HepG2 (cell line): ENCODE data around the gene ZNF331. TPM values are rescaled to one million over a fixed set of nuclear protein-coding genes. Genes with fewer than 3 reads are reported as not detected.
A peak's percentile ranks its signal among the peaks of the same experiment; 100 is the strongest.

Source experiments
- ATAC-seq: fragments of 200-7000 bp; cut with Tn5 transposase; 3 replicates; pipeline ENCODE4 v1.9.1; 2020; ENCODE audit warnings: mild to moderate bottlenecking, moderate library complexity
- BruUV-seq: library from RNA; stranded (reverse); fragments of 400-500 nt; replicated peaks from 2 replicates; lab custom pipeline; 2021; lab: Mats Ljungman, UMichigan
- CTCF ChIA-PET: fragments of 300-600 bp; formaldehyde crosslinking; extraction: SDS; loops from one replicate; lab custom pipeline; 2021; ENCODE audit warnings: low total read pairs, inconsistent platforms, low intra/inter-chr PET ratio; lab: Yijun Ruan, JAX
- POLR2A ChIA-PET: fragments of 350-600 bp; sonication (Branson Sonifier 250); formaldehyde crosslinking; loops from one replicate; lab custom pipeline; 2020; ENCODE audit warnings: antibody characterized with exemption, inconsistent platforms; lab: Yijun Ruan, JAX
- DNase-seq: peaks from one replicate; pipeline ENCODE4 v3.0.0-alpha.2; 2015; ENCODE audit warnings: low spot score
- FAIRE-seq: peaks from 3 replicates; lab custom pipeline; 2011; peaks lifted over from hg19 to GRCh38; lab: Jason Lieb, UNC
- H2AFZ ChIP-seq: one replicate; pipeline ENCODE4 v1.6.1; 2011; ENCODE audit warnings: low read length, inconsistent platforms
- H3K27ac ChIP-seq: fragments of 300-600 bp; 3 replicates; pipeline ENCODE4 v1.8.0; 2011; ENCODE audit warnings: mixed run types, mild to moderate bottlenecking, mixed read lengths, low read length, inconsistent platforms; ENCODE audit not compliant: insufficient read depth; ENCODE audit errors: extremely low read length
- H3K27me3 ChIP-seq, 2 experiments: fragments of 200-600 bp in 1 of 2; 2 replicates in 1 of 2; 3 replicates in 1 of 2; pipeline versions ENCODE4 v1.6.0 to v1.8.0; 2011; ENCODE audit warnings: low read length in 2 of 2, mild to moderate bottlenecking in 2 of 2, moderate library complexity in 2 of 2, inconsistent platforms in 1 of 2; ENCODE audit not compliant: insufficient read depth in 2 of 2, control insufficient read depth in 1 of 2
- H3K36me3 ChIP-seq, 2 experiments: fragments of 200-600 bp in 1 of 2; replicated peaks in 1 of 2; 2 replicates in 1 of 2; 3 replicates in 1 of 2; pipeline versions ENCODE4 v1.5.1 to v1.8.0; 2011; ENCODE audit warnings: low read length in 2 of 2, inconsistent platforms in 1 of 2; ENCODE audit not compliant: insufficient read depth in 2 of 2, control insufficient read depth in 1 of 2
- H3K4me1 ChIP-seq: 2 replicates; pipeline ENCODE4 v1.5.1; 2012; ENCODE audit warnings: low read length, inconsistent platforms; ENCODE audit not compliant: insufficient read depth
- H3K4me2 ChIP-seq: 2 replicates; pipeline ENCODE4 v1.6.0; 2011; ENCODE audit warnings: low read depth, low read length, inconsistent platforms
- H3K4me3 ChIP-seq, 3 experiments: fragments of 200-600 bp in 1 of 3; sonication (generic), shearing (Covaris generic) in 1 of 3; replicated peaks in 1 of 3; 2 replicates each; pipeline ENCODE4 v1.5.1; 2011 to 2016; ENCODE audit warnings: low read length in 3 of 3, inconsistent platforms in 2 of 3, low read depth in 2 of 3, mild to moderate bottlenecking in 2 of 3, control low read depth in 1 of 3, mixed read lengths in 1 of 3; ENCODE audit not compliant: insufficient read depth in 1 of 3
- H3K79me2 ChIP-seq: one replicate; pipeline ENCODE4 v1.6.1; 2011; ENCODE audit warnings: low read length, inconsistent platforms; ENCODE audit not compliant: insufficient read depth
- H3K9ac ChIP-seq: 2 replicates; pipeline ENCODE4 v1.6.0; 2011; ENCODE audit warnings: mild to moderate bottlenecking, low read depth, low read length, inconsistent platforms; ENCODE audit not compliant: insufficient read depth
- H3K9me3 ChIP-seq: 2 replicates; pipeline ENCODE4 v1.5.1; 2012; ENCODE audit warnings: mild to moderate bottlenecking, low read length
- H4K20me1 ChIP-seq: 2 replicates; pipeline ENCODE4 v1.6.0; 2011; ENCODE audit warnings: inconsistent platforms, mild to moderate bottlenecking, low read length, moderate library complexity; ENCODE audit not compliant: insufficient read depth
- DMAP1 ChIP-seq: IDR thresholded peaks from 2 replicates; pipeline ENCODE4 v1.6.1; 2016
- EEA1 ChIP-seq: sonication (generic); formaldehyde crosslinking; IDR thresholded peaks from 2 replicates; pipeline ENCODE4 v1.5.1; 2020; ENCODE audit warnings: mild to moderate bottlenecking, missing genetic modification reagents, borderline replicate concordance
- GFI1 ChIP-seq: sonication (generic); formaldehyde crosslinking; IDR thresholded peaks from 2 replicates; pipeline ENCODE4 v1.5.0; 2020; ENCODE audit warnings: missing genetic modification reagents, mild to moderate bottlenecking, borderline replicate concordance
- HNF4G ChIP-seq, 2 experiments: sonication (generic) in 1 of 2; formaldehyde crosslinking in 1 of 2; IDR thresholded peaks; 2 replicates each; pipeline versions ENCODE4 v1.4.0 to v1.6.1; 2011 to 2020; ENCODE audit warnings: borderline replicate concordance in 2 of 2, low read depth in 2 of 2, mild to moderate bottlenecking in 2 of 2, low read length in 1 of 2, missing genetic modification reagents in 1 of 2, moderate library complexity in 1 of 2
- ISL2 ChIP-seq: sonication (generic); formaldehyde crosslinking; IDR thresholded peaks from 2 replicates; pipeline ENCODE4 v1.5.0; 2020; ENCODE audit warnings: missing genetic modification reagents
- NFATC3 ChIP-seq: sonication (generic); formaldehyde crosslinking; IDR thresholded peaks from 2 replicates; pipeline ENCODE4 v1.5.1; 2020; ENCODE audit warnings: mild to moderate bottlenecking, missing genetic modification reagents
- SATB2 ChIP-seq: sonication (generic); formaldehyde crosslinking; IDR thresholded peaks from 2 replicates; pipeline ENCODE4 v1.5.0; 2020; ENCODE audit warnings: missing genetic modification reagents
- SNRNP70 ChIP-seq: fragments of 200-400 bp; formaldehyde crosslinking; IDR thresholded peaks from 2 replicates; pipeline ENCODE4 v1.6.1; 2017; ENCODE audit warnings: mild to moderate bottlenecking, low read depth, low read length, moderate library complexity
- SOX5 ChIP-seq: IDR thresholded peaks from 2 replicates; pipeline ENCODE4 v1.6.1; 2016; ENCODE audit warnings: borderline replicate concordance
- TCF7 ChIP-seq: sonication (generic); IDR thresholded peaks from 2 replicates; pipeline ENCODE4 v1.6.1; 2016; ENCODE audit warnings: antibody characterized with exemption, low read depth
- ZNF260 ChIP-seq: sonication (generic); formaldehyde crosslinking; IDR thresholded peaks from 2 replicates; pipeline ENCODE4 v1.4.0; 2020; ENCODE audit warnings: missing genetic modification reagents, low read depth, mild to moderate bottlenecking, borderline replicate concordance
- ZNF350 ChIP-seq: sonication (generic); formaldehyde crosslinking; IDR thresholded peaks from 2 replicates; pipeline ENCODE4 v1.4.0; 2020; ENCODE audit warnings: mild to moderate bottlenecking, low read depth, missing genetic modification reagents, borderline replicate concordance
- ZNF382 ChIP-seq: sonication (generic); formaldehyde crosslinking; IDR thresholded peaks from 2 replicates; pipeline ENCODE4 v1.5.0; 2020; ENCODE audit warnings: missing genetic modification reagents, mild to moderate bottlenecking, borderline replicate concordance
- ZNF546 ChIP-seq: sonication (generic); formaldehyde crosslinking; conservative IDR thresholded peaks from 2 replicates; pipeline ENCODE4 v1.8.1; 2023; ENCODE audit warnings: mild to moderate bottlenecking, missing genetic modification reagents
- ZNF557 ChIP-seq: sonication (generic); formaldehyde crosslinking; IDR thresholded peaks from 2 replicates; pipeline ENCODE4 v1.4.0; 2020; ENCODE audit warnings: missing genetic modification reagents
- WGBS: methylation state at CpG from one replicate; pipeline ENCODE4 v1.1.6; 2017; ENCODE audit warnings: low lambda C conversion rate; 5-methylcytosine and 5-hydroxymethylcytosine counted together
- in situ Hi-C: cut with HindIII; loops from 2 replicates; pipeline ENCODE4 v1.10.0; 2017; ENCODE audit warnings: low pct_unique_long_range_greater_than_20kb; ENCODE audit not compliant: extremely low pct_ligation_motif_present
- intact Hi-C: fragments of 100-400 bp; cut with micrococcal nuclease; formaldehyde crosslinking; loops from one replicate; pipeline ENCODE4 v1.10.0; 2022; ENCODE audit not compliant: unreplicated experiment
- polyA plus RNA-seq, 8 experiments: library from polyadenylated mRNA; depleted of rRNA in 3 of 8; stranded (reverse) in 7 of 8; unstranded in 1 of 8; fragments of >200 nt; fragmentation: Illumina TruSeq in 4 of 8; extraction: Trizol in 4 of 8; gene quantifications; 2 replicates each; pipeline versions ENCODE4 v1.2.1 to v1.2.3, GENCODE V29; 2011 to 2016; ENCODE audit warnings: low read depth in 4 of 8, missing spikeins in 1 of 8, mixed read lengths in 1 of 8; ENCODE audit not compliant: insufficient read depth in 1 of 8
- total RNA-seq, 5 experiments: library from RNA; depleted of rRNA; stranded (reverse); fragments of >200 nt; fragmentation: Illumina TruSeq; extraction: Trizol; gene quantifications; 2 replicates each; pipeline ENCODE4 v1.2.3, GENCODE V29; 2016; ENCODE audit warnings: low read depth in 1 of 5
- TF ChIP-seq, protein P1 (sequence below): sonication (generic); formaldehyde crosslinking; IDR thresholded peaks from 2 replicates; pipeline ENCODE4 v1.4.0; 2020; ENCODE audit warnings: mild to moderate bottlenecking, missing genetic modification reagents
- TF ChIP-seq, protein P2 (sequence below): sonication (generic); formaldehyde crosslinking; IDR thresholded peaks from 2 replicates; pipeline ENCODE4 v1.4.0; 2020; ENCODE audit warnings: missing genetic modification reagents, low read depth, mild to moderate bottlenecking, borderline replicate concordance
- TF ChIP-seq, protein P3 (sequence below): sonication (generic); formaldehyde crosslinking; IDR thresholded peaks from 2 replicates; pipeline ENCODE4 v1.4.0; 2020; ENCODE audit warnings: missing genetic modification reagents
- TF ChIP-seq, protein P4 (sequence below): sonication (generic); formaldehyde crosslinking; IDR thresholded peaks from 2 replicates; pipeline ENCODE4 v1.8.0; 2022; ENCODE audit warnings: mild to moderate bottlenecking, missing genetic modification reagents, borderline replicate concordance

Gene ZNF331
- total and polyA plus RNA-seq, 2 of the 13 experiments (the other 11 are each of a cell fraction or from before 2014, with no cell fraction given): 8.2 to 13.3 TPM

DNA sequence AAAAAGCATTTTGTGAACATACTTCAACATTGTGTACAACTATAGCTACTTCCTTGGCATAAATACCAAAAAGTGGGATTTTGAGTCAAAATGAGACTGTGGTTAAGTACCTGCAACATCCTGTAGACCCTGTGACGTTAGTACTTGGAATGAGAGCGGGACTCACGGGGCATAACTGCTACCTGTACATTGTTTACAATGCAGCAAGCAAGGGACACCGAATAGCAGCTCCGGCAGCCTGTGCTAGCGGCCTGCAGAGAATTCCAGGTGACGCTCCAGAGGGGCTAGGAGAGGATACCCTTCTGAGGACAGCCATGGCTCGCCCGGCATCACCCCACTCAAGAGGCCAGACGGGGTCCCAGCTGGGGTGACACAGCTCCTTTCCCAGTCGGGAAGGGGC, 824 bp upstream of the ZNF331 start:
- H3K27ac ChIP-seq: peak overlapping the region; percentile 89
- intact Hi-C loops (no loop called here), in situ Hi-C loops (no loop called here)
- WGBS: 58% methylated on average over 8 of the region's 11 CpGs
- no peak for FAIRE-seq
- H4K20me1 ChIP-seq: no peaks in the 10 kb centered on the region
- H3K4me1 ChIP-seq: peaks cover 75% of the 10 kb centered on the region
- H3K9me3 ChIP-seq: no peaks in the 10 kb centered on the region
- POLR2A ChIA-PET: interaction anchor here (1.7 to 2.2 kb wide), 2 partner anchors 16 to 29 kb away, joined by 5 to 7 read pairs; no protein-coding TSS in a partner anchor
- no peaks in the 10 kb centered on the region for H3K27me3 ChIP-seq
- BruUV-seq: no TSS peak
- CTCF ChIA-PET: no interaction called here
- peaks cover 1 to 9% of the 10 kb centered on the region in 2 experiments; a peak in 3 of 5 replicates for H3K36me3 ChIP-seq
- peak; percentile 17 for ATAC-seq
- peak overlapping the region; percentile 27 to 74 (median 62); a peak in 5 of 6 replicates for H3K4me3 ChIP-seq
- H3K79me2 ChIP-seq: peaks cover 17% of the 10 kb centered on the region
- H3K9ac ChIP-seq: peak overlapping the region; percentile 73
- peak overlapping the region; percentile 69 for H3K4me2 ChIP-seq
- DNase-seq: no peak
- H2AFZ ChIP-seq: no peak overlapping the region
- no peak for TF ChIP-seq SATB2 (CRISPR knock-in tag)
- no peak for TF ChIP-seq HNF4G (IDR thresholded peaks at IDR 0.05; ENCODE audit: borderline replicate concordance, low read depth, low read length)
- no peak for TF ChIP-seq HNF4G (CRISPR knock-in tag; IDR thresholded peaks at IDR 0.05; ENCODE audit: borderline replicate concordance, low read depth)
- 0 out of 2 replicates have a peak, but pooled peaks have one; percentile 9 for TF ChIP-seq ISL2 (CRISPR knock-in tag)
- no peak for TF ChIP-seq ZNF260
- TF ChIP-seq DMAP1 (CRISPR knock-in tag): no peak
- TF ChIP-seq, protein P1, sequence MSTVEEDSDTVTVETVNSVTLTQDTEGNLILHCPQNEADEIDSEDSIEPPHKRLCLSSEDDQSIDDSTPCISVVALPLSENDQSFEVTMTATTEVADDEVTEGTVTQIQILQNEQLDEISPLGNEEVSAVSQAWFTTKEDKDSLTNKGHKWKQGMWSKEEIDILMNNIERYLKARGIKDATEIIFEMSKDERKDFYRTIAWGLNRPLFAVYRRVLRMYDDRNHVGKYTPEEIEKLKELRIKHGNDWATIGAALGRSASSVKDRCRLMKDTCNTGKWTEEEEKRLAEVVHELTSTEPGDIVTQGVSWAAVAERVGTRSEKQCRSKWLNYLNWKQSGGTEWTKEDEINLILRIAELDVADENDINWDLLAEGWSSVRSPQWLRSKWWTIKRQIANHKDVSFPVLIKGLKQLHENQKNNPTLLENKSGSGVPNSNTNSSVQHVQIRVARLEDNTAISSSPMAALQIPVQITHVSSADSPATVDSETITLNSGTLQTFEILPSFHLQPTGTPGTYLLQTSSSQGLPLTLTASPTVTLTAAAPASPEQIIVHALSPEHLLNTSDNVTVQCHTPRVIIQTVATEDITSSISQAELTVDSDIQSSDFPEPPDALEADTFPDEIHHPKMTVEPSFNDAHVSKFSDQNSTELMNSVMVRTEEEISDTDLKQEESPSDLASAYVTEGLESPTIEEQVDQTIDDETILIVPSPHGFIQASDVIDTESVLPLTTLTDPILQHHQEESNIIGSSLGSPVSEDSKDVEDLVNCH (CRISPR knock-in tag): no peak
- TF ChIP-seq NFATC3 (CRISPR knock-in tag): no peak
- no peak for TF ChIP-seq ZNF557 (CRISPR knock-in tag)
- no peak for TF ChIP-seq ZNF350 (CRISPR knock-in tag)
- TF ChIP-seq, protein P2, sequence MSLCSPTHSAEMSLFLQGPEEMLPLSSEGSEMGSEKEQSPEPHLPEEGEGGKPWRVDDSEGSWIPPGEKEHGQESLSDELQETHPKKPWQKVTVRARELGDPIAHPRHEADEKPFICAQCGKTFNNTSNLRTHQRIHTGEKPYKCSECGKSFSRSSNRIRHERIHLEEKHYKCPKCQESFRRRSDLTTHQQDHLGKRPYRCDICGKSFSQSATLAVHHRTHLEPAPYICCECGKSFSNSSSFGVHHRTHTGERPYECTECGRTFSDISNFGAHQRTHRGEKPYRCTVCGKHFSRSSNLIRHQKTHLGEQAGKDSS: no peak
- TF ChIP-seq, protein P3, sequence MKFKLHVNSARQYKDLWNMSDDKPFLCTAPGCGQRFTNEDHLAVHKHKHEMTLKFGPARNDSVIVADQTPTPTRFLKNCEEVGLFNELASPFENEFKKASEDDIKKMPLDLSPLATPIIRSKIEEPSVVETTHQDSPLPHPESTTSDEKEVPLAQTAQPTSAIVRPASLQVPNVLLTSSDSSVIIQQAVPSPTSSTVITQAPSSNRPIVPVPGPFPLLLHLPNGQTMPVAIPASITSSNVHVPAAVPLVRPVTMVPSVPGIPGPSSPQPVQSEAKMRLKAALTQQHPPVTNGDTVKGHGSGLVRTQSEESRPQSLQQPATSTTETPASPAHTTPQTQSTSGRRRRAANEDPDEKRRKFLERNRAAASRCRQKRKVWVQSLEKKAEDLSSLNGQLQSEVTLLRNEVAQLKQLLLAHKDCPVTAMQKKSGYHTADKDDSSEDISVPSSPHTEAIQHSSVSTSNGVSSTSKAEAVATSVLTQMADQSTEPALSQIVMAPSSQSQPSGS (CRISPR knock-in tag): 0 out of 2 replicates have a peak, but pooled peaks have one; percentile 3
- TF ChIP-seq, protein P4, sequence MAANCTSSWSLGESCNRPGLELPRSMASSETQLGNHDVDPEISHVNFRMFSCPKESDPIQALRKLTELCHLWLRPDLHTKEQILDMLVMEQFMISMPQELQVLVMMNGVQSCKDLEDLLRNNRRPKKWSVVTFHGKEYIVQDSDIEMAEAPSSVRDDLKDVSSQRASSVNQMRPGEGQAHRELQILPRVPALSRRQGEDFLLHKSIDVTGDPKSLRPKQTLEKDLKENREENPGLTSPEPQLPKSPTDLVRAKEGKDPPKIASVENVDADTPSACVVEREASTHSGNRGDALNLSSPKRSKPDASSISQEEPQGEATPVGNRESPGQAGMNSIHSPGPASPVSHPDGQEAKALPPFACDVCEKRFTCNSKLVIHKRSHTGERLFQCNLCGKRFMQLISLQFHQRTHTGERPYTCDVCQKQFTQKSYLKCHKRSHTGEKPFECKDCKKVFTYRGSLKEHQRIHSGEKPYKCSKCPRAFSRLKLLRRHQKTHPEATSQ (CRISPR knock-in tag): no peak
- no peak for TF ChIP-seq SNRNP70
- no peak for TF ChIP-seq ZNF546 (CRISPR knock-in tag)
- TF ChIP-seq SOX5 (CRISPR knock-in tag): 0 out of 2 replicates have a peak, but pooled peaks have one; percentile 1
- no peak for TF ChIP-seq EEA1 (CRISPR knock-in tag)
- TF ChIP-seq GFI1 (CRISPR knock-in tag): no peak
- TF ChIP-seq ZNF382 (CRISPR knock-in tag): no peak
- no peak for TF ChIP-seq TCF7
